ENCODE measurements around the gene UBA6.

- no peak for TF ChIP-seq CTCF (conservative IDR thresholded peaks at IDR 0.05)
- no peak for TF ChIP-seq ZFX (IDR thresholded peaks at IDR 0.05)
Observed at GRCh38 chr4:67573193-67573592, 127.8 kb downstream of the UBA6 start.

Measured in C4-2B (cell line).